ENCODE measurements around the gene JSRP1.

Gene JSRP1

DNA sequence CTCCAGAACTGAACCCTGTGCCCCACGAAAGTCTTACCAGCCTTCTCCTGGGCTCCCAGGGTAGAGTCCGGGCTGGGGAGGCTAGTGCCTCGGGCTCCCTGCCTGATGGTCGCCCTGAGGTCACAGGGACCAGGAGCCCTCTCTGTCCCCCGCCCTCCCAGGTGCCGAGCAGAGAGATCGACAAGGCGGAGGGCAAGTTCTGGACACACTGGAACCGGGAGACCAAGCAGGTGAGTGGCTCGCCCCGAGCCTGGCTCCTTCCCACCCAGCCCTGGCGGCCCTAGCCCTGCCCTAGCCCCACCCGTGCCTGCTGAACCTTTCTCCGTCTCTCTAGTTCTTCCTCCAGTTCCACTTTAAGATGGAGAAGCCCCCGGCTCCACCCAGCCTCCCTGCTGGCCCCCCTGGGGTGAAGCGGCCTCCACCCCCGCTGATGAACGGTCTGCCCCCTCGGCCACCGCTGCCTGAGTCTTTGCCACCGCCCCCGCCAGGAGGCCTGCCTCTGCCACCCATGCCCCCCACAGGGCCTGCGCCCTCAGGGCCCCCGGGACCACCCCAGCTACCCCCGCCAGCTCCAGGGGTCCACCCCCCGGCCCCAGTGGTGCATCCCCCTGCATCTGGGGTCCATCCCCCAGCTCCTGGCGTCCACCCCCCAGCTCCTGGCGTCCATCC lies 8.7 kb downstream of the JSRP1 start:
- DNase-seq (ENCODE audit: low read depth) = no peak
- no peak overlapping the region for H3K4me3 ChIP-seq (ENCODE audit: low read depth, low read length)
- TF ChIP-seq, protein P1, sequence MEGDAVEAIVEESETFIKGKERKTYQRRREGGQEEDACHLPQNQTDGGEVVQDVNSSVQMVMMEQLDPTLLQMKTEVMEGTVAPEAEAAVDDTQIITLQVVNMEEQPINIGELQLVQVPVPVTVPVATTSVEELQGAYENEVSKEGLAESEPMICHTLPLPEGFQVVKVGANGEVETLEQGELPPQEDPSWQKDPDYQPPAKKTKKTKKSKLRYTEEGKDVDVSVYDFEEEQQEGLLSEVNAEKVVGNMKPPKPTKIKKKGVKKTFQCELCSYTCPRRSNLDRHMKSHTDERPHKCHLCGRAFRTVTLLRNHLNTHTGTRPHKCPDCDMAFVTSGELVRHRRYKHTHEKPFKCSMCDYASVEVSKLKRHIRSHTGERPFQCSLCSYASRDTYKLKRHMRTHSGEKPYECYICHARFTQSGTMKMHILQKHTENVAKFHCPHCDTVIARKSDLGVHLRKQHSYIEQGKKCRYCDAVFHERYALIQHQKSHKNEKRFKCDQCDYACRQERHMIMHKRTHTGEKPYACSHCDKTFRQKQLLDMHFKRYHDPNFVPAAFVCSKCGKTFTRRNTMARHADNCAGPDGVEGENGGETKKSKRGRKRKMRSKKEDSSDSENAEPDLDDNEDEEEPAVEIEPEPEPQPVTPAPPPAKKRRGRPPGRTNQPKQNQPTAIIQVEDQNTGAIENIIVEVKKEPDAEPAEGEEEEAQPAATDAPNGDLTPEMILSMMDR (IDR thresholded peaks at IDR 0.05; ENCODE audit: insufficient read depth, low read depth, low read length, missing control alignments) = no peak

DNA sequence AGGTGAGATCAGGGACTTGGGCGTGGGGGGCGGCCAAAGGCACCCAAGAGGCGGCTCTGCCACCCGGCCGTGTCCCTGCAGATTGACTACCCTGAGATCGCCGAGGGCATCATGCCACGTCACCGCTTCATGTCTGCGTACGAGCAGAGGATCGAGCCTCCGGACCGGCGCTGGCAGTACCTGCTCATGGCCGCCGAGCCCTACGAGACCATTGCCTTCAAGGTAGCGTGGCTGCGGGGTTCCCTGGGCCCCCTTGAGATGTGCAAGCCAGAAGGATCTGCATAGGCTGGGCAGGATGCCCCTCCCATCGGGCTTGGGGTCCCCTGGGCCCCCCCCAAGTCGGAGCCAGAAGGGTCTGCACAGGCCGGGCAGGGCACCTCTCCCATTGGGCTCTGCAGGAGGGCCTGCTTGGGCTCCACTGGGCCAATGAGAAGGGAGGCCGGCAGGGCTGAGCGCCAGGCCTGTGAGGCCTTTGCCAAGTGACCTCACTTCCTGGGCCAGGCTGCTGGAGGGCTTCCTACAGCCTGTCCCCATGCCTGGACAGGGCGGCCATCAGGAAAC lies 9.3 kb downstream of the JSRP1 start:
- TF ChIP-seq, protein P1 (IDR thresholded peaks at IDR 0.05; ENCODE audit: insufficient read depth, low read depth, low read length, missing control alignments) = no peak
- no peak overlapping the region for H3K4me3 ChIP-seq (ENCODE audit: low read depth, low read length)
- DNase-seq (ENCODE audit: low read depth) = no peak

DNA sequence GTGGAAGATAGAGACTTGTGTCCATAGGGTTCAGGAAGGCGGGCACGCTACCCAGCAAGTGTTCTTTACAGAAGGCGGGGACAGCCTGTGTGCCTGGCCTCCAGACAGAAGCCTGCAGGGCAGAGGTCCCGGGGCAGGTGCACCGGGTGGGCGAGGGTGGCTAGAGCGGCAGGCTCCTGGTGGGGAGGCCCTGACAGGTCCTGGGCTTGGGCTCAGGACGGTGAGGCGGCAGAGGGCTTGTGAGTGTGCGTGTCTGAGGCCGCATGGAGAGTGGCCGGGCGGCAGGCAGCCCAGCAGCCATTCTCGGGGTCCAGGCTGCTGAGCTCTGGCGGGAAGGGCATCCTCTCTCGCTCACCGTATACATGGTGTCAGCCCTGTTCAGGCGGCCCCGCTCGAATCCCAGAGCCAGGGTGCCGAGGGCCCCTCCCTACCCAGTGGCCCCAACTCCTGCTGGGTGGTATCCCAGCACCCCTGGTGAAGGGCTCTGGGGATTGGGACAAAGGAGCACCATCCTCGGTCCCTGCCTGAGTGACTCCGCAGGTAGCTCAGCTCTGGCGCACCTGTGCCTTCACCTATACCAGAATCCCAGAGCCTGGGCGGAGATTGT lies 10.1 kb downstream of the JSRP1 start:
- no peak overlapping the region for H3K4me3 ChIP-seq (ENCODE audit: low read depth, low read length)
- TF ChIP-seq, protein P1 (IDR thresholded peaks at IDR 0.05; ENCODE audit: insufficient read depth, low read depth, low read length, missing control alignments) = no peak
- no peak for DNase-seq (ENCODE audit: low read depth)

DNA sequence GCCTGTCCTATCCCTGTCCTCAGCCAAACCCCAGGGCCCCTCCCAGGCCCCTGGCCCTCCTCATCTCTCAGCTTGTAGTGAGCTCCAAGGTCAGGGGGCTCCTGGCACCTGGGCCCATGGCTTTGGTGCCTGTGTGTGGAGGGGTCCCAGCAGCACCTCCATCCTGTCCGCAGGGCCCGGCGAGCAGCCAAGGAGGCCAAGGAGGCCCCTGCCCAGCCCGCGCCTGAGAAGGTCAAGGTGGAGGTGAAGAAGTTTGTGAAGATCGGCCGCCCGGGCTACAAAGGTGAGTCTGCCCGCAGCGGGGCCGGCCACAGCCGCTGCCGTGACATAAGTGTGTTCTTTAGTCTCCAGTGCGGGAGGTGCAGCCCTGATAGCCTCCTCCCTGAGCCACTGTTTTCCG lies 10.9 kb downstream of the JSRP1 start:
- no peak overlapping the region for H3K4me3 ChIP-seq (ENCODE audit: low read depth, low read length)
- TF ChIP-seq, protein P1 (IDR thresholded peaks at IDR 0.05; ENCODE audit: insufficient read depth, low read depth, low read length, missing control alignments) = no peak

DNA sequence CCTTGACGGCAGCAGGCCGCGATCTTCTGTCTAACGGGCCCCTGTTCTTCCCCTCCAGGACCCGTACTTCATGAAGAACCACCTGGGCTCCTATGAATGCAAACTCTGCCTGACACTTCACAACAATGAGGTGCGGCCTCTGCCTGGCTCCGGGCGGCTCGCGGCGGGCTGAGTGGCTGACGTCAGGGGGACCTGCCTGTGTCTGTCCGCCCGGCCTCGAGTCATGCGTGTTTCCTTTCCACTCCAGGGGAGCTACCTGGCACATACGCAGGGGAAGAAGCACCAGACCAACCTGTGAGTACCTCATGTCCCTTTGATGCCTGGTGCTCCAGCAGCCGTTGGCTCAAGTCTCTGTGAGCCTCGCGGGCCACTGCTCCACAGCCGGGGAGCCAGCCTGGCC lies 11.7 kb downstream of the JSRP1 start:
- no peak for DNase-seq (ENCODE audit: low read depth)
- H3K4me3 ChIP-seq (ENCODE audit: low read depth, low read length) = no peak overlapping the region
- TF ChIP-seq, protein P1 (IDR thresholded peaks at IDR 0.05; ENCODE audit: insufficient read depth, low read depth, low read length, missing control alignments) = no peak

More for the DNA sequence above, 10.9 kb downstream of the JSRP1 start:
- no peak for DNase-seq (ENCODE audit: low read depth)

DNA sequence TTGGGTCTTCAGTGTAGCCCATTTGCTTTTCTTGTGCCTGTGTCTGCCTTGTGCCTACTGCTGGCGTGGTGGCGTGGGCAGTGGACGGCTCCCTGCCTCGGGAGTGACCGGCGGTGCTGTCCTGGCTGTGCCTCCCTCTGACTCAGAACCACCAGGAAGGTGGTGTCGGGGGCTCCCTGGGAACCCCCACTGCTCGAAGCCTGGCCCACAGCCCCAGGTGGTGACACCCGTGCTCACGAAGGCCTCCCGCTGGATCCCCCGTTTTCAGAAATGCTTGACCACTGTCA lies 12.1 kb downstream of the JSRP1 start:
- no peak overlapping the region for H3K4me3 ChIP-seq (ENCODE audit: low read depth, low read length)
- no peak for DNase-seq (ENCODE audit: low read depth)
- TF ChIP-seq, protein P1 (IDR thresholded peaks at IDR 0.05; ENCODE audit: insufficient read depth, low read depth, low read length, missing control alignments) = no peak

Data from GM12865 (cell line).